GM18520 (cell line): ENCODE measurements around the gene ASB17.
"Not testable (repeated sequence)": the region's sequence is repeated elsewhere in the genome, so short reads cannot be mapped to it uniquely, and the experiment has no call there.

Experiments
- ATAC-seq: cut with Tn5 transposase; IDR thresholded peaks from one replicate; pipeline ENCODE4 v1.9.1; 2021; ENCODE audit not compliant: unreplicated experiment

ASB17 gene

GRCh38 chr1:75932304-75932703 lies at the start of gene ASB17:
Gene ASB17 (minus strand): TSS chr1:75932404. CDS start chr1:75932291, 113 bp downstream.
- ATAC-seq = no peak

GRCh38 chr1:75980972-75981897 lies 49.0 kb upstream of the ASB17 start:
- ATAC-seq = peak; percentile 27

- no peak for ATAC-seq
Observed at GRCh38 chr1:75970631-75971030, 38.4 kb upstream of the ASB17 start.

- no peak for ATAC-seq
Observed at GRCh38 chr1:75969550-75969949, 37.3 kb upstream of the ASB17 start.

GRCh38 chr1:75967719-75968118 lies 35.5 kb upstream of the ASB17 start:
- ATAC-seq = peak; percentile 36

GRCh38 chr1:75964760-75965408 lies 32.7 kb upstream of the ASB17 start:
- no peak for ATAC-seq

- not testable (repeated sequence) for ATAC-seq
Observed at GRCh38 chr1:75964110-75964759, 32.0 kb upstream of the ASB17 start.

GRCh38 chr1:75954586-75954985 lies 22.4 kb upstream of the ASB17 start:
- no peak for ATAC-seq

- no peak for ATAC-seq
Observed at GRCh38 chr1:75953461-75953860, 21.3 kb upstream of the ASB17 start.

- no peak for ATAC-seq
Observed at GRCh38 chr1:75952016-75952415, 19.8 kb upstream of the ASB17 start.

- ATAC-seq = no peak
Observed at GRCh38 chr1:75950176-75950575, 18.0 kb upstream of the ASB17 start.

- not testable (repeated sequence) for ATAC-seq
Observed at GRCh38 chr1:75943037-75943436, 10.8 kb upstream of the ASB17 start.

GRCh38 chr1:75937034-75937433 lies 4.8 kb upstream of the ASB17 start:
- ATAC-seq = no peak

GRCh38 chr1:75922698-75923097 lies 9.5 kb downstream of the ASB17 start:
- no peak for ATAC-seq

GRCh38 chr1:75916834-75917233 lies 15.4 kb downstream of the ASB17 start:
- ATAC-seq = no peak

GRCh38 chr1:75908717-75909152 lies 23.5 kb downstream of the ASB17 start:
- ATAC-seq = peak; percentile 53

- no peak for ATAC-seq
Observed at GRCh38 chr1:75901371-75901770, 30.8 kb downstream of the ASB17 start.

- no peak for ATAC-seq
Observed at GRCh38 chr1:75884437-75884836, 47.8 kb downstream of the ASB17 start.

- no peak for ATAC-seq
Observed at GRCh38 chr1:75879985-75880384, 52.2 kb downstream of the ASB17 start.

- no peak for ATAC-seq
Observed at GRCh38 chr1:75870951-75871350, 61.3 kb downstream of the ASB17 start.
